Left lung (tissue), 10 donors: ENCODE data around the gene WTIP. TPM values are rescaled to one million over a fixed set of nuclear protein-coding genes. Genes with fewer than 3 reads are reported as not detected.

ENCODE experiments used
- ATAC-seq: fragments of 200-7000 bp; cut with Tn5 transposase; one replicate; pipeline ENCODE4 v1.9.1; 2020; ENCODE audit warnings: moderate library complexity
- DNase-seq, 4 donors: peaks; one replicate each; pipeline ENCODE4 v3.0.0-alpha.2; 2013 to 2020
- H3K27ac ChIP-seq, 2 donors: fragments of 200-600 bp; sonication (generic) in 1 of 2; one replicate each; pipeline versions ENCODE4 v1.5.0 to v1.8.0; 2020 to 2021
- H3K27me3 ChIP-seq, 2 donors: fragments of 200-600 bp; sonication (generic) in 1 of 2; one replicate each; pipeline versions ENCODE4 v1.5.0 to v1.8.0; 2020 to 2021
- H3K36me3 ChIP-seq, 2 donors: fragments of 200-600 bp; sonication (generic) in 1 of 2; one replicate each; pipeline versions ENCODE4 v1.5.0 to v1.8.0; 2020 to 2021
- H3K4me1 ChIP-seq, 2 donors: fragments of 200-600 bp; one replicate each; pipeline ENCODE4 v1.8.0; 2021
- H3K4me3 ChIP-seq, 2 donors: fragments of 200-600 bp; sonication (generic) in 1 of 2; one replicate each; pipeline versions ENCODE4 v1.5.0 to v1.8.0; 2020 to 2021; ENCODE audit warnings: mild to moderate bottlenecking in 1 of 2
- H3K9me3 ChIP-seq, 2 donors: fragments of 200-600 bp; sonication (generic) in 1 of 2; one replicate each; pipeline versions ENCODE4 v1.5.0 to v1.8.0; 2020 to 2021
- intact Hi-C, 2 donors: fragments of 100-400 bp; cut with DNase I; formaldehyde crosslinking; loops; one replicate each; pipeline versions ENCODE4 v1.11.2 to v1.14.2; 2022
- polyA plus RNA-seq, 6 donors: library from polyadenylated mRNA; unstranded; fragments of 120-200 nt; gene quantifications; one replicate each; pipeline ENCODE4 v1.2.1, GENCODE V29; 2013; ENCODE audit not compliant: insufficient read length in 6 of 6
- total RNA-seq, 2 donors: library from RNA; stranded (reverse); fragmentation: NEBNext Ultra II Directional; extraction: Animal tissue kit (Norgen Biotek cat#: 25700); gene quantifications; one replicate each; pipeline ENCODE4 v1.2.1, GENCODE V29; 2021
- TF ChIP-seq, protein P1 (sequence below), 2 donors: fragments of 200-600 bp; sonication (generic) in 1 of 2; IDR thresholded peaks; one replicate each; pipeline versions ENCODE4 v1.5.0 to v1.8.0; 2021; ENCODE audit warnings: antibody characterized with exemption in 2 of 2
- donor health status: DM: no; HTN: yes; CAD: no.
- donor health status: DM: no; HTN: no; CAD: no.

Gene WTIP
- total and polyA plus RNA-seq, 8 donors = 19.1 to 39.3 (median 26.1) TPM

DNA sequence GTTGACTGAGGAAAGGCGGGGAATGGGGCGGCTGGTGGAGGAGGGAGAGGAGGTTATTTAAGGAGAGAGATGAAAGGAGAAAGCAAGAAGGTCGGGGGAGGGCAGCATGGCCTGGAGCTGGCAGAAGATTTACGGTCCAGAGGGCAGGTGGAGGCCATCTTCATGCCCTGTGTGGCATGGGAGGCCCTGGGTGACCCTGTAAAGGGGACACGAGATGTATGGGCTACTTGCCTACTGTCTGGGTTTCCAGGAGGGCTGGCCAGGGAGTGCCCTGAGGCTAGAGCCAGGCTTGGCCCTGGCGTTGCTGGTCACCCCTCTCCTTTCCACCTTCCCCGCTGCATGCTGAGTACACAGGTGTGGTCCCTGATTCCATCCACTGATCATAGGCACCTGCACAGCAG lies 6.1 kb downstream of the WTIP start:
- TF ChIP-seq, protein P1, sequence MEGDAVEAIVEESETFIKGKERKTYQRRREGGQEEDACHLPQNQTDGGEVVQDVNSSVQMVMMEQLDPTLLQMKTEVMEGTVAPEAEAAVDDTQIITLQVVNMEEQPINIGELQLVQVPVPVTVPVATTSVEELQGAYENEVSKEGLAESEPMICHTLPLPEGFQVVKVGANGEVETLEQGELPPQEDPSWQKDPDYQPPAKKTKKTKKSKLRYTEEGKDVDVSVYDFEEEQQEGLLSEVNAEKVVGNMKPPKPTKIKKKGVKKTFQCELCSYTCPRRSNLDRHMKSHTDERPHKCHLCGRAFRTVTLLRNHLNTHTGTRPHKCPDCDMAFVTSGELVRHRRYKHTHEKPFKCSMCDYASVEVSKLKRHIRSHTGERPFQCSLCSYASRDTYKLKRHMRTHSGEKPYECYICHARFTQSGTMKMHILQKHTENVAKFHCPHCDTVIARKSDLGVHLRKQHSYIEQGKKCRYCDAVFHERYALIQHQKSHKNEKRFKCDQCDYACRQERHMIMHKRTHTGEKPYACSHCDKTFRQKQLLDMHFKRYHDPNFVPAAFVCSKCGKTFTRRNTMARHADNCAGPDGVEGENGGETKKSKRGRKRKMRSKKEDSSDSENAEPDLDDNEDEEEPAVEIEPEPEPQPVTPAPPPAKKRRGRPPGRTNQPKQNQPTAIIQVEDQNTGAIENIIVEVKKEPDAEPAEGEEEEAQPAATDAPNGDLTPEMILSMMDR (IDR thresholded peaks at IDR 0.05) = no peak
- DNase-seq (no peak), ATAC-seq (no peak)
- intact Hi-C loops = no loop called here
- H3K27me3 ChIP-seq = peaks cover 0 to 27% of the 10 kb centered on the region in 2 donors
- peaks cover 0 to 16% of the 10 kb centered on the region in 2 donors for H3K4me1 ChIP-seq
- H3K27ac ChIP-seq = no peak overlapping the region
- no peak overlapping the region for H3K4me3 ChIP-seq
- peaks cover 0 to 10% of the 10 kb centered on the region in 2 donors for H3K36me3 ChIP-seq
- no peaks in the 10 kb centered on the region for H3K9me3 ChIP-seq

- Histone ChIP-seq H3K36me3 (peaks cover 0 to 24% of the 10 kb centered on the region in 2 donors), H3K4me3 (no peak overlapping the region), H3K27ac (no peak overlapping the region), H3K4me1 (peaks cover 0 to 4% of the 10 kb centered on the region in 2 donors), H3K27me3 (peaks cover 0 to 11% of the 10 kb centered on the region in 2 donors), H3K9me3 (no peaks in the 10 kb centered on the region)
- DNase-seq (peak in 1 of 4 donors; percentile 53), ATAC-seq (peak; percentile 84)
- TF ChIP-seq, protein P1 (IDR thresholded peaks at IDR 0.05) = no peak
- intact Hi-C loops = no loop called here
These were observed 7.6 kb downstream of the WTIP start for GRCh38 chr19:34489175-34489574.

- ATAC-seq (no peak), DNase-seq (peak in 1 of 4 donors; percentile 65)
- TF ChIP-seq, protein P1 (IDR thresholded peaks at IDR 0.05) = no peak
- H3K27me3 ChIP-seq = peaks cover 0 to under 1% of the 10 kb centered on the region in 2 donors
- H3K27ac ChIP-seq = no peak overlapping the region
- H3K4me3 ChIP-seq = no peak overlapping the region
- no peaks in the 10 kb centered on the region for H3K9me3 ChIP-seq
- intact Hi-C loops = no loop called here
- peaks cover 0 to 35% of the 10 kb centered on the region in 2 donors for H3K36me3 ChIP-seq
- H3K4me1 ChIP-seq = no peaks in the 10 kb centered on the region
These were observed 8.7 kb downstream of the WTIP start for GRCh38 chr19:34490141-34490766.

DNA sequence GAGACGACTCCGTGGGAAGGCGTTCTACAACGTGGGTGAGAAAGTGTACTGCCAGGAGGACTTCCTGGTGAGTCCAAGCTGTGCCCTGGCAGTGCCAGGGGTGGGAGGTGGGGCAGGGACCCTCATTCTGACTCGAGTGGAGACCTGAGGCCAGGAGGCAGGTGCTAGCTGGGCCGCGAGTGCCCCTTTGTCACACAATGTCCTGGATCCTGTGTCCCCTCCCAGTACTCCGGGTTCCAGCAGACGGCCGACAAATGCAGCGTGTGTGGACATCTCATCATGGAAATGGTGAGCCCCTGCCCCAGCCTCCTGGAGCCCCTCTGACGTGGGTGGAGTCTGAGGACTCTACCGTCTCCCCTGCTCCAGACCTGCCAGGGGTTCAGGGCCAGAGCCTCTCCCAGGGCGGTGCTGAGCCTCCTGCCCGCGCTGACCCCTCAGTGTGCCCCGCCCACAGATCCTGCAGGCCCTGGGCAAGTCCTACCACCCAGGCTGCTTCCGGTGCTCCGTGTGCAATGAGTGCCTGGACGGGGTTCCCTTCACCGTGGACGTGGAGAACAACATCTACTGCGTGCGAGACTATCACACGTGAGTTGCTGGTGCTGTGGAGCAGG lies 11.6 kb downstream of the WTIP start:
- no peak for ATAC-seq
- Histone ChIP-seq H3K27ac (no peak overlapping the region), H3K36me3 (peaks cover 0 to 48% of the 10 kb centered on the region in 2 donors)

DNA sequence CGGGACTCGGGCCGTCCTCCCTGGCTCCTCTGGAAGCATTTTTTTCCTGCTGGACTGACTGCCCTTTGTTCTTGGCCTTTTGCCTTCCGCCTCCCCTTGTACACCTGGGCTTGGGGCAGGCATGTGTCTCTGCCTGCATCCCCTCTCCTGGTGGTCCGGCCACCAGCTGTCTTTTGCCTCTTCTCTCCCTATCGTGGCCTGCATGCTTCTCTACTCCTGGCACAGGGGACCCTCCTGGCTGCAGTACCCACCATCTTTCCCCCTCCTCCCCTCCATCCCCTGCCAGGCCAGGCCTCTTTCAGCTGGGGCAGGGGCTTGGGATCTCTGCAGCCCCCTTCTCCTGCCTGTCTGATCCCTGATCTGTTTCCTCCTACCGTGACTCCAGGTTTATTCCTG lies 12.1 kb downstream of the WTIP start:
- H3K27ac ChIP-seq = no peak overlapping the region
- H3K9me3 ChIP-seq = no peaks in the 10 kb centered on the region
- H3K27me3 ChIP-seq = no peaks in the 10 kb centered on the region
- DNase-seq (peak in 1 of 4 donors; percentile 24), ATAC-seq (no peak)
- intact Hi-C loops = no loop called here
- H3K36me3 ChIP-seq = peaks cover 0 to 48% of the 10 kb centered on the region in 2 donors
- no peaks in the 10 kb centered on the region for H3K4me1 ChIP-seq
- H3K4me3 ChIP-seq = no peak overlapping the region
- TF ChIP-seq, protein P1 (IDR thresholded peaks at IDR 0.05) = no peak

More for the DNA sequence above, 11.6 kb downstream of the WTIP start:
- TF ChIP-seq, protein P1 (IDR thresholded peaks at IDR 0.05) = no peak
- intact Hi-C loops = no loop called here
- no peak overlapping the region for H3K4me3 ChIP-seq
- H3K9me3 ChIP-seq = no peaks in the 10 kb centered on the region
- DNase-seq = peak in 1 of 4 donors; percentile 65
- H3K27me3 ChIP-seq = no peaks in the 10 kb centered on the region
- H3K4me1 ChIP-seq = no peaks in the 10 kb centered on the region
